Ramos (cell line): ENCODE data around the gene ACOXL.
"Not testable (repeated sequence)": the region's sequence is repeated elsewhere in the genome, so short reads cannot be mapped to it uniquely, and the experiment has no call there.

Source experiments
- in situ Hi-C: fragments of 300-500 bp; cut with MboI; formaldehyde crosslinking; loops from one replicate; pipeline ENCODE4 v1.14.3; 2022; ENCODE audit warnings: low sequenced_read_pairs; ENCODE audit not compliant: unreplicated experiment

Gene ACOXL

GRCh38 chr2:110732422-110733413 is at the start of gene ACOXL:
TSS of gene ACOXL (plus strand) at chr2:110732573. CDS start at chr2:110768390, 35,817 bp downstream.
- in situ Hi-C loops: no loop called here

DNA sequence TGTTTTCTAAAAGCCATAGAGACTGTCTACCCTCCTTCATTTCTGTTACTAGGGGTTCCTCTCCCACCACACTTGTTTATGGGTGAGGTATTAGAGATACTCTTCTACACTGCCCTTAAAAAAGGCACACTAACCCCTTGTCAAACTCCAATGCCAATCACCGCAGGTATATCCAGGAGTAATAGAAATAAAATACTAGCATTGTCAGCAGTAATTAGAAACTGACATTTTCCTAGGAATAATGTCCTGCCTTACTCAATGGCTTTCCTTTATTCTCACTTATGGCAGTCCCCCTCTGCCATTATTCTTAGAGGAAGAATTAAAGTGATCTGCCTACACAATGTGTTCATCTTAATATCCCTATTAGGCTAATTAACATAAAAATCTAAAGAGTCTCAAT is 49.5 kb upstream of the ACOXL start:
- in situ Hi-C loops: no loop called here

GRCh38 chr2:110687775-110688484 is 44.4 kb upstream of the ACOXL start:
- in situ Hi-C loops: not testable (repeated sequence)

GRCh38 chr2:110688594-110689091 is 43.7 kb upstream of the ACOXL start:
- in situ Hi-C loops: no loop called here

- in situ Hi-C loops: no loop called here
These were observed 42.0 kb upstream of the ACOXL start for GRCh38 chr2:110690083-110690965.

DNA sequence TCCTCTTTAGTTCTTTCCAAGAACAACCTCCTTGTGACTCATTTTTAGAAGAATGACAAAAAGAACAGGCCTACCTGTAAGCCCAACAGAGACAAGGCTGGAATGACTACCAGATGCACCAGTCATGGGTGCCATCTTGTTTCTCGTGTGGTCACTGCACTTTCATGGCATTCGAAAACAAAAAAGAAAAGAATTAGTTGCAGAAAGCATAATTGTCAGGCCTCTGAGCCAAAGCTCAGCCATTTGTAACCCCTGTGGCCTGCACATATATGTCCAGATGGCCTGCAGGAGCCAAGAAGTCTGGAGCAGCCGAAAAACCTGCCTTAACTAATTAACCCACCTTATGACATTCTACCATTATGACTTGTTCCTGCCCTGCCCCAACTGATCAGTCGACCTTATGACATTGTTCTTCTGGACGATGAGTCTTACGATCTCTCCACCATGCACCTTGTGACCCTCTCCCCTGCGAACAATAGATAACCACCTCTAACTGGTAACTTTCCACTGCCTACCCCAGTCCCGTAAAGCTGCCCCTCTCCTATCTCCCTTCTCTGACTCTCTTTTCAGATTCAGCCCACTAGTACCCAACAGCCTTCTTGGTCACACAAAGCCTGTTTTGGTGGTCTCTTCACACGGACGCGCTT is 40.6 kb upstream of the ACOXL start:
- in situ Hi-C loops: no loop called here

- in situ Hi-C loops: not testable (repeated sequence)
These were observed 37.1 kb upstream of the ACOXL start for GRCh38 chr2:110695146-110695898.

- in situ Hi-C loops: not testable (repeated sequence)
These were observed 34.1 kb upstream of the ACOXL start for GRCh38 chr2:110698253-110698652.

- in situ Hi-C loops: no loop called here
These were observed 29.6 kb upstream of the ACOXL start for GRCh38 chr2:110702514-110703380.

- in situ Hi-C loops: no loop called here
These were observed 24.9 kb upstream of the ACOXL start for GRCh38 chr2:110707386-110707965.

GRCh38 chr2:110708455-110708854 is 23.9 kb upstream of the ACOXL start:
- in situ Hi-C loops: no loop called here

DNA sequence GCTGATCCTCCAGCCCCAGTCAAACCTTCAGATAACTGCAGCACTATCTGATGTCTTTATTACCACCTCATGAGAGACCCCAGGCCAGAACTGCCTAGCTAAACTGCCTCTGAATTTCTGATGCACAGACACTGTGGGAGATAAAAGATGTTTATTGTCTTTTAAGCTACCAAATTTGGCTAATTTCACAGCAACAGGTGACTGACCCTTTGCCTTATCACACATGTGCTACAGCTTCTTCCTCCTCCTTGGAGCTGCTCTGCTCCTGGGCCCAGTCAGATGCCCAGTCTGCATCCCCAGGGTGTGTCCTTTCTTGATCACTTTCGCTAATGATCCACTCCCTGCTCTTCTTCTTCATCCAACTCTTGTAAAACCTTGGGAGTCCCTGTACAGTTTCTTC is 19.6 kb upstream of the ACOXL start:
- in situ Hi-C loops: no loop called here

- in situ Hi-C loops: no loop called here
These were observed 18.6 kb upstream of the ACOXL start for GRCh38 chr2:110713513-110714362.

DNA sequence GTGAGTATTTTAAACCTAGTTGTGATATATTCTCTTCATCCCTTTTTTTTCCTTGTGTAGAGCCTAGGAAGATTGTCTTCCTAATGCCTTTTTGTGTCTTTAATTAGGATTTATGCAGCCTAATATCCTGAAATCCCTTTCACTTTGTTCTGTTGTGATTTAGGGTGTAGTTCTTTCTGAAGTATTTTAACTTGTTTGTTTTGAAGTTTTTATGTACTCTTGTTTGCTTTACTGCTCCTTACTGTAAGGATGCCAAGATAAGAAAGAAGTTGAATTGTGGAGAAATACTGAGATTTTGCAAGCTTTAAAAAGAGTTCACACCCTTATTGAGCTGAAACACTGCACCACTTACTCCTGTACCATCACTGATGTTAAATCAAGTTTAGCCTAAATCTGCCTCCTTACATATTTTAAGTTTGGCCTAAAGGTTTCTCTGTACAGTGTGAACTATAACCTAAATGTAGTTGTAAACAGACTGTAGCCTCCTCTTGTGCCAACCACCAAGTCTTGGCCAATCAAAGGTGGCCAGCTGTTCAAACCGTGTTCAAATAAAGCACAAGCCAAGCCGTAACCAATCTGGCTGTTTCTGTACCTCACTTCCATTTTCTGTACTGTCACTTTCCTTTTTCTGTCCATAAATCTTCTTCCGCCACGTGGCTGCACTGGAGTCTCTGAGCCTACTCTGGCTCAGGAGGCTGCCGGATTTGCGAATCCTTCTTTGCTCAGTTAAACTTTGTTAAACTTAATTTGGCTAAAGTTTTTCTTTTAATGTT is 17.7 kb upstream of the ACOXL start:
- in situ Hi-C loops: no loop called here

DNA sequence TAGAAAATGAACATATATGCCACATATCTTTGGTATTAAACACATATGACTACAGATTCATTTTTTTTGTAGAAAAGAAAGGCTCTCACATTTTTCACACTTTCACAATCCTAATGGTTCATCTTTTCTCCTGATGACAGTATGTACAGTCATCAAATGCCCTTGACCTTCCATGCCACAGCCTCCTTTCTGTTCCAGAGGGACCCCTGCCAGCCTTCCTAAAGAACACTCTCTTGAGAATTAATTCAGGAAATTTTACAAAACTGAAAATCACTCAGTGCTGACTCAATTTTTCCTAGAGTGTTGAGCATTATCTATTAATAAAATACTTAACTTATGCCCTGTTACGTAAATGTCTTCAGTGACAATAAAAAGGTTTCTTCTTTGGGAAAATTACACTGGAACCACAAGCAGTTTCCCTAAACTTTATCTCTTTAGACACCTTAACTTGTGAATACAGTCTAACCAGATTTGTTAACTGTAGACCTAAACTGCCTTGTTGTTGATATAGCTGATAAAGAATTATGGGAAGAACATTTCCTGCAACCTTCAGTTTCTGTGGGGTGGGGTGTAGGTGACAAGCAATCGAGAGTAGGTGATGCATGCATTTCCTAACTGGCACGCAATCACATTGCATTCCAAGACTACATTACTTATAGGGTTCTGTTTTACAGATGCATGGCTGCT is 15.3 kb upstream of the ACOXL start:
- in situ Hi-C loops: no loop called here
